Measurements from ENCODE around the gene STYX.

STYX gene

DNA sequence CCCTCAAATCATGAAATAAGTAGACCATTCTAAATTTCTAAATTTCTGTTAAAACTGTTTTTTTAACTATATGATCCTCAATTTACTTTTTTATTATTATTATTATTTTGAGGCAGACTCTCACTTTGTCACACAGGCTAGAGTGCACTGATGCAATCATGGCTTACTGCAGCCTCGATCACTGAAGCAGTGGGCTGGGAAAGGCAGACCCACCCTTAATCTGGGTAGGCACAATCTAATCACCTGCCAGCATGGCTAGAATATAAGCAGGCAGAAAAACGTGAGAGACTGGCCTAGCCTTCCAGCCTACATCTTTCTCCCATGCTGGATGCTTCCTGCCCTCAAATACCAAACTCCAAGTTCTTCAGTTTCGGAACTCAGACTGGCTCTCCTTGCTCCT lies 36.9 kb upstream of the STYX start:
- Mint-ChIP-seq H3K27ac (no peak overlapping the region), H3K36me3 (ENCODE audit: low read depth) (no peaks in the 10 kb centered on the region), H3K27me3 (ENCODE audit: low read depth, poor library complexity) (peaks cover 9% of the 10 kb centered on the region), H3K9me3 (no peaks in the 10 kb centered on the region), H3K4me1 (peaks cover 35% of the 10 kb centered on the region), H3K4me3 (peak overlapping the region; percentile 71)
- TF ChIP-seq CTCF (IDR thresholded peaks at IDR 0.05), result no peak
- no peak for DNase-seq

GRCh38 chr14:52693532-52693931 lies 36.4 kb upstream of the STYX start:
- Mint-ChIP-seq H3K4me3 (peak overlapping the region; percentile 71), H3K9me3 (no peaks in the 10 kb centered on the region), H3K4me1 (peaks cover 35% of the 10 kb centered on the region), H3K27ac (no peak overlapping the region), H3K27me3 (ENCODE audit: low read depth, poor library complexity) (peaks cover 9% of the 10 kb centered on the region), H3K36me3 (ENCODE audit: low read depth) (no peaks in the 10 kb centered on the region)
- no peak for DNase-seq
- no peak for TF ChIP-seq CTCF (IDR thresholded peaks at IDR 0.05)

GRCh38 chr14:52694761-52695480 lies 35.0 kb upstream of the STYX start:
- Mint-ChIP-seq H3K36me3 (ENCODE audit: low read depth) (no peaks in the 10 kb centered on the region), H3K4me1 (peaks cover 35% of the 10 kb centered on the region), H3K4me3 (peak overlapping the region; percentile 99), H3K9me3 (no peaks in the 10 kb centered on the region), H3K27ac (peak overlapping the region; percentile 94), H3K27me3 (ENCODE audit: low read depth, poor library complexity) (peaks cover 9% of the 10 kb centered on the region)
- no peak for TF ChIP-seq CTCF (IDR thresholded peaks at IDR 0.05)
- DNase-seq, result peak; percentile 47

DNA sequence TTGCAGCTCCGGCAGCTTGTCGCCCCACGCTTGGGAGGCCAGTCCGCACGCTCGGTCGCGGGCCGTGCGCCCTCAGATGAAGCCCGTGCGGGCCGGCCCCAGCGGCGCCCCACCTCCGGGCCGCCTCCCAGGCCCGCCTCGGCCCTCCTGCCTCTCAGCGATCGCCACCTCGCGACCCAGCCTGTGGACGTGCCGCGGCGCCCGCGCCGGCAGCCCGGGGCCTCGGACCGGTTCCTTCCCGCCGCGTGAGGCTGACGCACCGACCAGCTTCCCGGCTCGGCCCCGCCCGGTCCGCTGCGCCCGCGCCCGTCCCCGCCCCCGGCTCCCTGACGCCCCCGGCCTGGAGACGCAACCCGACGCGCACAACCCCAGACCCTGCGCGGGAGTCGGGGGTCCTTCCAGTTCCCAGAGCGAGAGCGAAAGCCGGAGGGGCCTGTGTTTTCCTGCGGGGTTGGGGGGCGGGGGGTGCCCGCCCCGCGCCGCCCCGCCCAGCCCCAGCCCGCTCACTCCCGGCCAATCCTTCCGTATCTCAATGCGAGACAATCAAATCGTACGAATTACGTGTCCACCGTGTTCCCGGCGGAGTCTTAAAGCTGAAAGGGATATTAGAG lies 34.4 kb upstream of the STYX start, which contains the start of gene ERO1A:
Gene ERO1A, minus strand, starts transcription at position 78 of the 611 bp plus-strand sequence. Its CDS starts 77 bp downstream, at position 1.
- Mint-ChIP-seq H3K27ac (peak within 1 kb of the TSS; percentile 94), H3K9me3 (no peaks in the 10 kb centered on the region), H3K4me3 (peak within 1 kb of the TSS; percentile 99), H3K4me1 (peaks cover 35% of the 10 kb centered on the region), H3K36me3 (ENCODE audit: low read depth) (no peaks in the 10 kb centered on the region), H3K27me3 (ENCODE audit: low read depth, poor library complexity) (peaks cover 9% of the 10 kb centered on the region)
- no peak for TF ChIP-seq CTCF (IDR thresholded peaks at IDR 0.05)
- peak; percentile 79 for DNase-seq

DNA sequence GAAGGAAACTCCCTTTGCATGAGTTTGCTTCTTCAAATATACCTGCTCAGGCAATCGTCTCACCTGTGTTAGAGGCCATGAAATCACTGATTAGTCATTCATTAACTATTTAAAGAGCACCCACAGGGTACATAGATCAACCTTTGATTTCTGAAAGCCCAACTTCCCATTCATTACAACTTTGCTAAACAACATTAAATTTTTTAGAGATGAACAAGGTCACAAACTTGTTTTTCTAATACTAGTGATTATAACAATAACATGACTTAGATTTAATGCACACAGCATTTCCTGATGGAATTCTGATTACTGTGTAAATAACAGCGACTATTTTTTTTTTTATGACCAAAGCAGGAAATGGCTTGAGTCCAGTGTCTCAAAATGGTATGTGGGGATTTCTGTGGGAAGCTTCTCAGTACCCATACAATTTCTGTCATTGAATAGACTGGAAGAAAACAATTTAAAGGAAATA lies 29.2 kb upstream of the STYX start:
- no peak overlapping the region for H3K4me3 Mint-ChIP-seq
- no peaks in the 10 kb centered on the region for H3K9me3 Mint-ChIP-seq

More for the DNA sequence above, 29.2 kb upstream of the STYX start:
- H3K27ac Mint-ChIP-seq, result no peak overlapping the region
- no peaks in the 10 kb centered on the region for H3K36me3 Mint-ChIP-seq (ENCODE audit: low read depth)
- no peaks in the 10 kb centered on the region for H3K4me1 Mint-ChIP-seq
- DNase-seq, result no peak
- TF ChIP-seq CTCF (IDR thresholded peaks at IDR 0.05), result no peak
- H3K27me3 Mint-ChIP-seq (ENCODE audit: low read depth, poor library complexity), result peaks cover 8% of the 10 kb centered on the region

Data from nephron progenitor cell (in vitro differentiated cells).